Stimulated activated CD8-positive, alpha-beta memory T cell treated with anti-CD3 and anti-CD28 coated beads, Interleukin-12 subunit alpha, Interleukin-12 subunit beta, amount 100 ng/mL, for 4 hours (primary cell): Measurements from ENCODE around the gene KANK4.
"Not testable (repeated sequence)": the region's sequence is repeated elsewhere in the genome, so short reads cannot be mapped to it uniquely, and the experiment has no call there.

Source experiments
- DNase-seq: peaks from one replicate; pipeline ENCODE4 v3.0.0-alpha.2; 2020; ENCODE audit warnings: low read depth

The KANK4 gene

GRCh38 chr1:62235576-62235975, 83.7 kb downstream of the KANK4 start:
- DNase-seq = no peak

GRCh38 chr1:62234688-62235087, 84.5 kb downstream of the KANK4 start:
- no peak for DNase-seq

GRCh38 chr1:62233926-62234450, 85.2 kb downstream of the KANK4 start:
- no peak for DNase-seq

GRCh38 chr1:62232871-62233278, 86.4 kb downstream of the KANK4 start:
- no peak for DNase-seq

GRCh38 chr1:62230718-62231117, 88.5 kb downstream of the KANK4 start:
- DNase-seq = no peak

GRCh38 chr1:62229932-62230331, 89.3 kb downstream of the KANK4 start:
- no peak for DNase-seq

GRCh38 chr1:62229468-62229867, 89.8 kb downstream of the KANK4 start:
- DNase-seq = no peak

GRCh38 chr1:62228883-62229187, 90.4 kb downstream of the KANK4 start:
- no peak for DNase-seq

- DNase-seq = no peak
Observed at GRCh38 chr1:62228136-62228882, 90.9 kb downstream of the KANK4 start.

- no peak for DNase-seq
Observed at GRCh38 chr1:62227496-62227895, 91.7 kb downstream of the KANK4 start.

GRCh38 chr1:62224182-62224581, 95.1 kb downstream of the KANK4 start:
- no peak for DNase-seq

- DNase-seq = no peak
Observed at GRCh38 chr1:62222321-62222720, 96.9 kb downstream of the KANK4 start.

GRCh38 chr1:62221171-62221570, 98.1 kb downstream of the KANK4 start:
- no peak for DNase-seq

- not testable (repeated sequence) for DNase-seq
Observed at GRCh38 chr1:62220456-62220855, 98.8 kb downstream of the KANK4 start.

GRCh38 chr1:62218604-62219003, 100.6 kb downstream of the KANK4 start:
- no peak for DNase-seq

GRCh38 chr1:62213075-62213914, 105.9 kb downstream of the KANK4 start:
- no peak for DNase-seq

GRCh38 chr1:62212411-62212810, 106.8 kb downstream of the KANK4 start:
- no peak for DNase-seq

- DNase-seq = no peak
Observed at GRCh38 chr1:62210960-62211359, 108.3 kb downstream of the KANK4 start.

GRCh38 chr1:62209931-62210595, 109.2 kb downstream of the KANK4 start:
- DNase-seq = no peak

- no peak for DNase-seq
Observed at GRCh38 chr1:62208970-62209369, 110.3 kb downstream of the KANK4 start.

- DNase-seq = no peak
Observed at GRCh38 chr1:62208087-62208486, 111.1 kb downstream of the KANK4 start.

- no peak for DNase-seq
Observed at GRCh38 chr1:62207187-62207586, 112.0 kb downstream of the KANK4 start.

GRCh38 chr1:62198781-62199125, 120.5 kb downstream of the KANK4 start:
- no peak for DNase-seq
